Fibroblast of lung (primary cell): ENCODE measurements around the gene PPP1R16B. TPM values are rescaled to one million over a fixed set of nuclear protein-coding genes. Genes with fewer than 3 reads are reported as not detected.

Source experiments
- DNase-seq, 2 donors: peaks; one replicate each; pipeline versions ENCODE4 v3.0.0 to v3.0.0-alpha.2; 2010; ENCODE audit warnings: low read depth in 2 of 2
- H2AFZ ChIP-seq: 2 replicates; pipeline ENCODE4 v1.5.1; 2012; ENCODE audit warnings: low read length, control low read depth, inconsistent platforms
- H3K27ac ChIP-seq: 2 replicates; pipeline ENCODE4 v1.5.1; 2011; ENCODE audit warnings: low read length, control low read depth; ENCODE audit not compliant: insufficient read depth
- H3K27me3 ChIP-seq: 2 replicates; pipeline ENCODE4 v1.5.1; 2011; ENCODE audit warnings: mild to moderate bottlenecking, low read length; ENCODE audit not compliant: control insufficient read depth, insufficient read depth
- H3K36me3 ChIP-seq: 2 replicates; pipeline ENCODE4 v1.5.1; 2011; ENCODE audit warnings: low read length; ENCODE audit not compliant: control insufficient read depth, insufficient read depth
- H3K4me1 ChIP-seq: 2 replicates; pipeline ENCODE4 v1.5.1; 2011; ENCODE audit warnings: low read length; ENCODE audit not compliant: control insufficient read depth, insufficient read depth; ENCODE audit errors: extremely low read depth
- H3K4me2 ChIP-seq: 2 replicates; pipeline ENCODE4 v1.5.1; 2011; ENCODE audit warnings: low read length, control low read depth; ENCODE audit not compliant: insufficient read depth; ENCODE audit errors: extremely low read depth
- H3K4me3 ChIP-seq, 4 experiments: fragments of 200-600 bp in 1 of 4; sonication (generic) in 1 of 4; replicated peaks in 1 of 4; 2 replicates each; pipeline ENCODE4 v1.5.1; 2011 to 2016; ENCODE audit warnings: low read length in 4 of 4, low read depth in 3 of 4, mild to moderate bottlenecking in 3 of 4, control low read depth in 2 of 4, inconsistent platforms in 1 of 4, mixed read lengths in 1 of 4; ENCODE audit not compliant: insufficient read depth in 1 of 4; ENCODE audit errors: control extremely low read depth in 1 of 4
- H3K79me2 ChIP-seq: 2 replicates; pipeline ENCODE4 v1.5.1; 2012; ENCODE audit warnings: mild to moderate bottlenecking, low read length, inconsistent platforms; ENCODE audit not compliant: control insufficient read depth, insufficient read depth
- H3K9ac ChIP-seq: 2 replicates; pipeline ENCODE4 v1.5.1; 2011; ENCODE audit warnings: mild to moderate bottlenecking, low read length, control low read depth; ENCODE audit not compliant: insufficient read depth
- H3K9me3 ChIP-seq: 2 replicates; pipeline ENCODE4 v1.5.1; 2012; ENCODE audit warnings: low read depth, low read length; ENCODE audit not compliant: control insufficient read depth, insufficient read depth
- H4K20me1 ChIP-seq: 2 replicates; pipeline ENCODE4 v1.5.1; 2011; ENCODE audit warnings: low read length; ENCODE audit not compliant: control insufficient read depth, insufficient read depth; ENCODE audit errors: extremely low read depth
- EZH2 ChIP-seq: IDR thresholded peaks from 2 replicates; pipeline ENCODE4 v1.5.1; 2012; ENCODE audit warnings: low read length, control low read depth, mild to moderate bottlenecking; ENCODE audit errors: missing control alignments
- polyA plus RNA-seq, 2 donors: library from polyadenylated mRNA; depleted of rRNA in 1 of 2; stranded (reverse) in 1 of 2; unstranded in 1 of 2; fragments of >200 nt; gene quantifications; 2 replicates each; pipeline ENCODE4 v1.2.1, GENCODE V29; 2011 to 2012; ENCODE audit warnings: missing spikeins in 1 of 2
- total RNA-seq: library from RNA; depleted of rRNA; stranded (reverse); fragments of >200 nt; gene quantifications from 2 replicates; pipeline ENCODE4 v1.2.1, GENCODE V29; 2014
- TF ChIP-seq, protein P1 (sequence below), 2 donors: IDR thresholded peaks in 1 of 2; conservative IDR thresholded peaks in 1 of 2; 1 replicate in 1 of 2; 2 replicates in 1 of 2; pipeline ENCODE4 v1.5.1; 2011 to 2012; ENCODE audit warnings: low read length in 2 of 2, control low read depth in 1 of 2, inconsistent platforms in 1 of 2, low read depth in 1 of 2, mild to moderate bottlenecking in 1 of 2

Gene PPP1R16B
- total and polyA plus RNA-seq, 2 donors (not counting 1 experiment from before 2014, with no cell fraction given), result under 0.01 TPM; not detected in 1

DNA sequence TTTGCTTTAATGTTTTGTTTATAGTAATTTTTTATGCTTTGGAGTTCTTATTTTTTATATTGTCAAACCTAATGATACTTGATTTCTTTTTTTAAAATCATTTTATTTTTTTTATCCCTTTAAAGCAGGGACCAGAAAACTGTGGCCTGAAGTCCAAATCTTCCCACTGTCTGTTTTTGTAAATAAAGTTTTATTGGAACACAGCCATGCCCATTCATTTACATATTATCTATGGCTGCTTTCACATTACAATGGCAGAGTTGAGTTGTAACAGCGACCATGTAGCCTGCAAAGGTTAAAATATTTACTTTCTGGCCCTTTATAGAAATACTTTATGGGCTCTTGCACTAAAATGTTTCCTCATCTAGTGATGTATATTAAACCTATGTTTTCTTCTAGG is 42.3 kb downstream of the PPP1R16B start:
- no peak overlapping the region for H3K27ac ChIP-seq
- TF ChIP-seq, protein P1, sequence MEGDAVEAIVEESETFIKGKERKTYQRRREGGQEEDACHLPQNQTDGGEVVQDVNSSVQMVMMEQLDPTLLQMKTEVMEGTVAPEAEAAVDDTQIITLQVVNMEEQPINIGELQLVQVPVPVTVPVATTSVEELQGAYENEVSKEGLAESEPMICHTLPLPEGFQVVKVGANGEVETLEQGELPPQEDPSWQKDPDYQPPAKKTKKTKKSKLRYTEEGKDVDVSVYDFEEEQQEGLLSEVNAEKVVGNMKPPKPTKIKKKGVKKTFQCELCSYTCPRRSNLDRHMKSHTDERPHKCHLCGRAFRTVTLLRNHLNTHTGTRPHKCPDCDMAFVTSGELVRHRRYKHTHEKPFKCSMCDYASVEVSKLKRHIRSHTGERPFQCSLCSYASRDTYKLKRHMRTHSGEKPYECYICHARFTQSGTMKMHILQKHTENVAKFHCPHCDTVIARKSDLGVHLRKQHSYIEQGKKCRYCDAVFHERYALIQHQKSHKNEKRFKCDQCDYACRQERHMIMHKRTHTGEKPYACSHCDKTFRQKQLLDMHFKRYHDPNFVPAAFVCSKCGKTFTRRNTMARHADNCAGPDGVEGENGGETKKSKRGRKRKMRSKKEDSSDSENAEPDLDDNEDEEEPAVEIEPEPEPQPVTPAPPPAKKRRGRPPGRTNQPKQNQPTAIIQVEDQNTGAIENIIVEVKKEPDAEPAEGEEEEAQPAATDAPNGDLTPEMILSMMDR (conservative IDR thresholded peaks at IDR 0.05 in 1 of 2, IDR thresholded peaks at IDR 0.05 in 1 of 2; ENCODE audit: low read depth in 1 of 2, low read length in 2 of 2), result no peak
- no peak for TF ChIP-seq EZH2

DNA sequence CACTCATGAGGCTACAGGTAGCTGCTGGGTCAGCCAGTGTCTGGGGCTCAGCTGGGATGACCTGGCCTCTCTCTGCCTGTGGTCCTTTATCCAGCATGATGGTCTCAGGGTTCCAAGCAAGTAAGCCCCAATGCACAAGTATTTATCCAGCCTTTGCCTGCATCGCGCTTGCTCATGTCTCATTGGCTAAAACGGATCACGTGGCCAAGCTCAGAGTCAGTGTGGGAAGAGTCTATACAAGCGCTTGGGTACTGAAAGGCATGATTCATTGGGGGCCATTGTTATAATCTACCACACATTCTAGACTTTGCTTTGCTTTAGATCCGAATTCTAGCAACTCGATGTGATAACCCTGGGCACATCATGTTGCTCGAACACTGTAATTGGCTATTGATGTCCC is 48.3 kb downstream of the PPP1R16B start:
- DNase-seq, result no peak
- Histone ChIP-seq H3K4me2 (no peak overlapping the region), H3K79me2 (no peaks in the 10 kb centered on the region), H2AFZ (no peak overlapping the region), H3K4me1 (no peaks in the 10 kb centered on the region), H3K9me3 (no peaks in the 10 kb centered on the region), H3K9ac (no peak overlapping the region), H3K36me3 (no peaks in the 10 kb centered on the region), H3K27me3 (no peaks in the 10 kb centered on the region), H3K27ac (no peak overlapping the region), H3K4me3 (no peak overlapping the region), H4K20me1 (no peaks in the 10 kb centered on the region)
- no peak for TF ChIP-seq EZH2
- TF ChIP-seq, protein P1 (conservative IDR thresholded peaks at IDR 0.05 in 1 of 2, IDR thresholded peaks at IDR 0.05 in 1 of 2; ENCODE audit: low read depth in 1 of 2, low read length in 2 of 2), result no peak

More for the DNA sequence above, 42.3 kb downstream of the PPP1R16B start:
- no peaks in the 10 kb centered on the region for H4K20me1 ChIP-seq
- no peak for DNase-seq
- H3K27me3 ChIP-seq, result no peaks in the 10 kb centered on the region
- H3K9ac ChIP-seq, result no peak overlapping the region
- H3K4me1 ChIP-seq, result no peaks in the 10 kb centered on the region
- no peak overlapping the region for H3K4me3 ChIP-seq
- no peak overlapping the region for H2AFZ ChIP-seq
- H3K4me2 ChIP-seq, result no peak overlapping the region
- no peaks in the 10 kb centered on the region for H3K79me2 ChIP-seq
- no peaks in the 10 kb centered on the region for H3K9me3 ChIP-seq
- H3K36me3 ChIP-seq, result no peaks in the 10 kb centered on the region

DNA sequence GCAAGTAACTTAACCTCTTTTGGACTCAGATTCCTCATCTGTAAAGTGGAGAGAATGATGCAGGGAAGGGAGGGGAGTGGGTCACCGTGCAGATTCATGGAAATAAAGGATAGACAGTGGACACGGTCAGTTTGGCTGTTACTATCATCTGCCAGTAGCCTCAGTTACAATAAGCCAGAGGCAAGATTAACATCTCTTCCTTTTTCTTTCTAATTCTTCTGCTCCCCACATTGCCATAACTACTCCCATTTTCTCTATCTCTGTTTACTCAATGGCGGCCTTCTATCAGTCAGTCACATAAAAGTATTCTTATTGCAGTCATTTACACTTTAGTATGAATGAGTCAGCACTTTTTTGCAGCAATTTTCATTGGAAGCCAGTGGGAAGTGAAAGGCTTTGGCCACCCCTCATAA is 49.2 kb downstream of the PPP1R16B start:
- no peaks in the 10 kb centered on the region for H4K20me1 ChIP-seq
- no peaks in the 10 kb centered on the region for H3K9me3 ChIP-seq
- no peak overlapping the region for H2AFZ ChIP-seq
- H3K4me3 ChIP-seq, result no peak overlapping the region
- no peaks in the 10 kb centered on the region for H3K4me1 ChIP-seq
- H3K79me2 ChIP-seq, result no peaks in the 10 kb centered on the region
- TF ChIP-seq, protein P1 (conservative IDR thresholded peaks at IDR 0.05 in 1 of 2, IDR thresholded peaks at IDR 0.05 in 1 of 2; ENCODE audit: low read depth in 1 of 2, low read length in 2 of 2), result no peak
- TF ChIP-seq EZH2, result no peak
- H3K9ac ChIP-seq, result no peak overlapping the region
- DNase-seq, result no peak
- no peak overlapping the region for H3K27ac ChIP-seq
- no peaks in the 10 kb centered on the region for H3K36me3 ChIP-seq
- H3K27me3 ChIP-seq, result no peaks in the 10 kb centered on the region
- H3K4me2 ChIP-seq, result no peak overlapping the region
